HG02571 (cell line): Measurements from ENCODE around the gene GRM8.

Experiments
- ATAC-seq: cut with Tn5 transposase; IDR thresholded peaks from one replicate; pipeline ENCODE4 v1.9.1; 2021; ENCODE audit warnings: mild to moderate bottlenecking, moderate library complexity; ENCODE audit not compliant: unreplicated experiment

Gene GRM8

DNA sequence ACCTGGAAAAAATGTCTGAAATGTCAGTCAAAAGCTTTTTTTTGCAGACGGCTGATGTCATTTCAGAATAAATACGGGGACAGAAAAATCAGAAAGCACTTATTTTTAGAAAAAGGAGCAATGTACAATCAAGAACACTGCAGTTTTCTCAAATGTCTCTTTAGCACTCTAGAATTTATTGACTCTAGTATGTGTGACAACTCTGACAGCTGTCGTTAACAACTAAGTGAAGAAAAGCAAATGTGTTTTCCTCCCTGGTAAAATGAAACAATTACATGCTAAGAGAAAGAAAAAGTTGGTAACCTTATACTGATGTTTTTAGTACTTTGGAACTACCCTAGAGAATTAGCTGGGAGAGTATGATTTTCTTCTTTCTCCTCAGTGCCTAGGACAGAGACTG is 497.4 kb downstream of the GRM8 start:
- no peak for ATAC-seq

DNA sequence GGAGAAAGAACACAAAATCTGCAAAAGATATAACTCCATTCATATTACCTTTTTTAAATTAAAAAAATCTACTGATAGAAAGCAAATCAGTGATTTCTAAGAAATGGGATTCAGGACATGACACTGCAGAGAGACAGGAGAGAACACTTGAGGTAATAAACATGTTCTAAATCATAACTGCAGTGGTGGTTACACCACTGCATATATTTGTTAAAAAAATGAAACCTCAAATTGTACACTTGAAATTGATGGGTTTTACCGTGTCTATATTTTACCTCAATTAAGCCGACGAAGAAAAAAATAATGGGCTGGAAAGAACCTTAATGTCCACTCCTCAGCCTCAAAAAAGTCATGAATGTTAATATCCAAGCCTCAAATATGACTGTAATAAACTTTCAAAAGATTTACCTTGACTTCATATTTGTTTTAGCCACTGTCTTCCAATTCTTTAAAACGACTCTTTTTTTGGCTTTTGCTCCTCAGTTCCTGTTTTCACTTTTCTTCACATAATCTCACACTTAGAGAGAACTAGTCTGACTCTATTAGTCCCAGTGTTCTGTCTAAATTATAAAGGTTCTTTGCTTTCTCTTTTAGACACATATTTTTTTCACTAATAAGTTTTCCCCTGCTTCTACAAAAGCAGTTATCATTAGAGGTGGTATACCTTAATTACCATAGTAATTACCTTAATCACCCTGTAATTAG is 502.4 kb downstream of the GRM8 start:
- ATAC-seq = no peak

DNA sequence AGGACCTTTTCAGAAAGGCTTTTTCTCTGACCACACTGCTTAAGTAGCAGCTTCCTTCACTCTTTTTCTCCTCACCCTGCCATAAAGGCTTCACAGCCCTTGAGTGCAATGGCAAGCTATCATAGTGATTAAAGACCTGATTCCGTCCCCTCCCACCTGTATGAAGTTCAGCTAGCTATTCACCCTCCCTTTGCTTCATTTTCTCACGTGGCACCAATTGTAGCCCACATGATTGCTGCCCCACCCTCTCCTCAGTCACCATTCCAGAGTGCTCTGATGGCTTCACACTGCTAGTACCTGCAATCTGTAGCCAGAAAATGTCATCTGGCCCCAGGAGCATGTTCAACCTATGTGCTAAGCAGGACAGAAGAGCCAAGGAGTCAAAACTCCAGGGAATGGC is 523.8 kb downstream of the GRM8 start:
- no peak for ATAC-seq

DNA sequence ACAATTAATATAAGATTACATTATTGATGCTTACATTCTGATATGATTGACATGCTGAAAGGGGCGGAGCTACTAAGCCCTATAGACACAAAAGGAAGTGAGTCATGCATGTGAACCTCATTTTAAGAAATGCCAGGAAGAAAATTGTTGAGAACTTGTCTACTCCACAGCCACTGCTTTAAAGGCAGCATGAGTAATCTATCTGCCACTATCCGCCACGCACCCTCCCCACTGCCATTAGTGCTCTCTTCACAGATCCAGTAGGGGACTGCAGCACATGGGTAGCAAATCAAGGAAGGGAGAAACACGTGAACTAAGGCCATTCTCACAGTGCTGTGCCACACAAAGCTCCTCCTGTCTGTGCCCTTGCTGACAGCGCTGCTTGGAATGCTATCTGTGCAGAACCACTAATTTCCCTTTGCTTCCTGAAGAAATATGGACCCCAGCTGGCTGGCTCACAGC is 524.8 kb downstream of the GRM8 start:
- ATAC-seq = no peak

DNA sequence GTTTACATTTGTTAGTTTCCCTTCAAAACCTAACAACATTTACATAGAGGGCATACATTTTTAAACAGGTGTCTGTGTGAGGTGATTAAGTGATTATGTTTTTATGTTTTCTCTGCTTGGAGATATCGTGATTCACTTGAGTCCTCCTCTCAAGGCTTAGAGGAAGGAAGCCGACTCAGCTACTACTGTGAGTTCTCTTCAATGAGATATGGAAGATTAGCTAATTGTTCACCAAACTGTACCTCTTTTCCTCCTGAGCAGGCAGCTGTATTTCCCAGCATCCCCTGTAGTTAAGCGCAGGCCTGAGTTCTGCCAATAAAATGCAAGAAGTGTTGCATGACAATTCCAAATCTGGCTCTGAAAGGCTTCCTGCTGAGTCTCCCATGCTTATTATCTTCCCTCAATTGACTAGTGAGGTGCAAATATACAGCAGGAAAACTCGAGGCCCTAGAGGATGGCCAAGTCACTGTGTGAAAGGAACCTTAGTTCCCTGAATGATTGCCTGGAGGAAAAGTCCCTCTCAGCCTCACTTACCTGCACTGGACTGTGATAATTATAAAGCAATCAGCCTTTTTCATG is 528.7 kb downstream of the GRM8 start:
- no peak for ATAC-seq

DNA sequence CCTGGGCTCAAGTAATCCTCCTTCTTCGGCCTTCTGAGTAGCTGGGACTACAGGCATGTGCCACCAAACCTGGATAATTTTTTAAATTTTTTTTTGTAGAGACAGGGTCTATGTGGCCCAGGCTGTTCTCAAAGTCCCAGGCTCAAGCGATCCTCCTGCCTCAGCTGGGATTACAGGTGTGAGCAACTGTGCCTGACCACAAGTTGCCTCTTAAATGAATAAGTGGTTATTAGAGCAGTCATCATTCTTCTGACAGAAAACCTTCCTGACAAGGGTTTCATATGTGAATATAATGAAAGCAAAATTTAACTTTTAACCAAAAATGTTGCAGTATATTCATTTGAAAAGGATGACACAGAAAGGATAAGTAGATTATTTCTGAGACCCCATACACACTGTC is 532.5 kb downstream of the GRM8 start:
- peak; percentile 87 for ATAC-seq

DNA sequence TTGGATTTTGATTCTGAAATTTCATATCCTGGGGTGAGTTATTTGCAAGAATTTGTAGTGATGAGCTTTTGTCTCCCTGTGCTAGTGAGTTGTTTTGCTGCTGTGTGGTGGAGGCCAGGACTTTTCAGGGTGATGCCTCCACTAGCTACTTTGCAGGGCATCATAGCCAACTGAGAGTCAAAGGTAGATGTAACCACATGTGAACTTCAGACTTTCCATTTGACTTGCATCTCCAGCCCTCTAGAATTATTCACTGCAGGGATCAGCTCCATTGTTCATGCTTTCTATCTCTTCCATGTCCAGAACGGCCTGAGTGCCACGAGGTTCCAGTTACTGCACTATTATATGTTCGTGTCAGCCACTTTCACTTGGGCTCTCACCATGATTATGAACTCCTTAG is 534.3 kb downstream of the GRM8 start:
- no peak for ATAC-seq

DNA sequence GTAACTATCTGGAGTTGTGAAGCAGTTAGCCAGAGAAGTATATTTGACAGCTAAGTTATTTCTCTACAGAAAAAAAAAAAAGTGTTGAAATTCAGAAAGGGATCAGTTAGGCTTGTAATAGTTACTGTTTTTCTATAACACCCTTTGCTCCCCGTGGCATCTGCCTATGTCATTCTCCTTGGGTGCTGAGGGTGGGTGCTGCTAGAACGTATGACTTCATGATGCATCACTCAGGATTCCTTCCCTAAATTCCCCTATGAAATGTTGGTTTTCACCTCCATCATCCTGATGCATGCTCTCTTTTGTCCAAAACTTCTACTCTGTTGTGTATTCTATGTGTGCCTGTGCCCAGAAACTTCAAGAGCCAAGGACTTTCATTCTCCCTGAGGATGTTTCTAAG is 536.4 kb downstream of the GRM8 start:
- no peak for ATAC-seq

DNA sequence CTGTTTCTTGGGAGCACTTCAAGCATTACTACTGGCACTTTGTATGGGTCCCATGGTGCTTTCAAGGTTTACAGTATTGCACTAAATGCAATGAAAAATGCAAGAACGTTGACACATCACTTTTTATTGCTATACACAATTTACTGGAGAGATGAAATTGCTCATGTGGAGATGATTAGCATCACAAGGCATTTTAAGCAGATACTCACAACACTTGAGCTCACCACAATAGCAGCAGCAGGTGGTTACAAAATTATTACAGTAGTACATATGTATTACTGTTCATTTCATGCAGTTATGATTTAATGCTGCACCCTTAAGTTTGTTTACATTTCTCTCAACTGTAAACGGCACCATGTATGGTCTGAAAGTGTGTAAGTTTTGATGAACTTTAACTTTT is 537.7 kb downstream of the GRM8 start:
- no peak for ATAC-seq

DNA sequence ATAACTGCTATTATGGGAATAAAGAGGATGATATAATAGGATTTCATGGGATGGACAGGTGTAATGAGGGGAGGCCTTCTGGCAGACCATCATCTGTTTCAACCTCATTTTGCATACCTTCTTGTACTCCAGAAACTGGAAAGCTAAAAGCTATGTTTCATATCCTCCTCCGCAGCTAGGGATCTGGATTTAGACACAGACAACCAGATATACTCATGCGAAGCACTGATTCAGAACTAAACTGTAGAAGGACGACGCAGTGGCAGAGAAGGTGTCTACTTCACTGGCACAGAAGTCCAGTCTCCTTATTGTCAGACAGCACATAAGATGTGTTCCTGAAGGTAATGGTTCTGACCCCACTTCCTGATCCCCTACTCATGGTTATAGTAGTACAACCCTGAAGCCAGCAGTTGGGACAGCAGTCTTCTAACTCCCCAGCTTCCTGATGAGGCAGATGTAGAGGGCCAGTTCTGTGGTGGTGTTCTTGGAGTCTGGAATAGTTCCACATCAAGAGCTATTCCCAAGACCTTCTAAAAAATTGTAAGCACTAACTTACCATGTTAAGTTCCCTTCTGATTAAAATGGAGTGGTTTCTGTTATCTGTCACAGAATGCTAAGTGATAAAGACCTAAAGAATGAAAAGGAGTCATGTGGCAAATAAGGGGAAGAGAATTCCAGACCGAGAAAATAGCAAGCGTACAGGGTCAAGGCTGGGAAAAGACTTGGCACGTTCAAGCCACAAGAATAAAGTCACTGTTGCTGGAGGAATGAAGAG is 550.3 kb downstream of the GRM8 start:
- ATAC-seq = peak; percentile 58

DNA sequence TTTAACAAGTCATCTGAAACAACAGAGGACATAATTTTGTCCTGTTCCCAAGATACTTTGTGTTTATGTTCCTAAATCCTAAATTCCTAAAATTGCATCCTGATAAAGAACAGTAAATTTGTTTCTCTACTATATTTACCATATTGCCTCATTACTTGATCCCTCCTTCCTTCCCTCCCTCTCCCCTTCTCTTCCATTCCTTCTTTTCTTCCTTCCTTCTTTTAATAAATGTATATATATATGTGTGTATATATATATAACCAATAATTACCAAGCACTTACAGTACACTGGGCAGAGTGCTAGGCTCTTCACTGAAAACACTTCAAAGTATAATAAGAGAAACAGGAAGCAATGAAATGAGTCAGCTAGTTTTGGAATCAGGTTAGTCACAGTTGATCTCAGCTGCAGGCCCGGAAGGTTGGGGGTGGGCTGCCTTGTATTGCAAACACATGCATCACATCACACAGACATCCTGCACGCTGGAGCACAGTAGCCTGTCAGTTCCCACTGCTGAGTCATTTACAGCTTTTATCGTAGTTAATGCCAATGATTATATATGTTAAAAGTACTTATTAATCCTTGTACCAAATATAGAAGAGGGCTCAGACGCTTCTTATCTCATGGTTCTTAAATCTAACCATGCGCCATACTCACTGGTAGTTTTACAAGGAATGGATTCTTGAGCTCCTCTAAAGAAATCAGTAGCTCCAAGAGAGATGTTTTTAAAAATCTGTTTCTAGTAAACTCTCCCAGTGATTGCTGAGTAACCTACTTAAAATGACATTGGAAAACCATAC is 551.7 kb downstream of the GRM8 start:
- peak; percentile 76 for ATAC-seq

DNA sequence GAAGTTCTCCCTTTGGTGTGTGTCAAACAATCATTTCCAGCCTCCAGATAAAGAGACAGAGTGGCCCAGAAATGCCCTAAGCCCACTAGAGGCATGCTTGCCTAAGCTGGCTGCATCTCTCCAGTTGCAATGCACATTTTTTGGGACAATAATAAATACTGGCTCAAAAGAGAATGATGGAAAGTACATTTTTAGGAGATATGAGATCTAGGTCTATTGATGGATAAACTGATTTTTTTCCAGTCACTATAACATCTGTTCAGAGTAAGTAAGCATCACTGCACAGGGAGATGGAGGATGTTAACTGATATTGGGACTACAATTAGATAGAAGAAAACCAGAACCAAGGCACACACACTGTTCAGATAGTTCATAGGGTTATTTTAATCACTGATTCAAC is 553.0 kb downstream of the GRM8 start:
- no peak for ATAC-seq

DNA sequence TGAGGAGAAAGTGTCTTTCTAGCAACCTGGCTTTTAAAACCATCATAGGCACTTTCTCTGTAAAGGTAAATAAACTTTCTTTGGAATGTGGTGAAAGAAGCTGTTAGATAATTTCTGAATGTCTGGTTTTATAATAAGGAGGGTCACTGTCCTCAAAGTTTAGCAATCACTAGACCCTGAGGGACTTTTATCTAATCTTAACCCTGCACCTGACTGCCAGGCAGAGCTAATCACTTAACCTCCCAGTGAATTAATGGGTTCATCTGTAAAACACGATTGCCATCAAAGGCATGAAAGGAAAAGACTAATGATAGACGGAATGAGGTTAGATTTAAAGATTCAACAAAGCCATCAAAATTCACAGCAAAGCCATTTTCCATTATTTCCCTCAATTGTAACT is 553.8 kb downstream of the GRM8 start:
- no peak for ATAC-seq

DNA sequence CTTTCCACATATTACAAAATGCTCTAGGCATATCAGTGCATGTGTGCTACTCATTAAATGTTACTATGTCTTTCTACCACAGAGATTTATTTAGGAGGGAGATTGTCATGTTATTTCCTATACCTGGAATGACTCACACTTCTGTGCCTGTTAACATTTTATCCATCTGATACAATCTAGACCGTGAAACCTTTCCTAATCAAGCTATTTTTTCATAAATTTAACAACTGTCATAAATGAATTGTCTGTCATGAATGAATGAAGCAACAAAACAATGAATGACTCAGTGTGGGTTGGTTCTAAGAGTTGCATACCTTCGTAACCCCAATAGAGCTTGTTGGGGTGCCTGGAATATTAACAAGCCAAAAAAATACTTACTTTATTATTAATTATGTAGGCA is 554.3 kb downstream of the GRM8 start:
- no peak for ATAC-seq

DNA sequence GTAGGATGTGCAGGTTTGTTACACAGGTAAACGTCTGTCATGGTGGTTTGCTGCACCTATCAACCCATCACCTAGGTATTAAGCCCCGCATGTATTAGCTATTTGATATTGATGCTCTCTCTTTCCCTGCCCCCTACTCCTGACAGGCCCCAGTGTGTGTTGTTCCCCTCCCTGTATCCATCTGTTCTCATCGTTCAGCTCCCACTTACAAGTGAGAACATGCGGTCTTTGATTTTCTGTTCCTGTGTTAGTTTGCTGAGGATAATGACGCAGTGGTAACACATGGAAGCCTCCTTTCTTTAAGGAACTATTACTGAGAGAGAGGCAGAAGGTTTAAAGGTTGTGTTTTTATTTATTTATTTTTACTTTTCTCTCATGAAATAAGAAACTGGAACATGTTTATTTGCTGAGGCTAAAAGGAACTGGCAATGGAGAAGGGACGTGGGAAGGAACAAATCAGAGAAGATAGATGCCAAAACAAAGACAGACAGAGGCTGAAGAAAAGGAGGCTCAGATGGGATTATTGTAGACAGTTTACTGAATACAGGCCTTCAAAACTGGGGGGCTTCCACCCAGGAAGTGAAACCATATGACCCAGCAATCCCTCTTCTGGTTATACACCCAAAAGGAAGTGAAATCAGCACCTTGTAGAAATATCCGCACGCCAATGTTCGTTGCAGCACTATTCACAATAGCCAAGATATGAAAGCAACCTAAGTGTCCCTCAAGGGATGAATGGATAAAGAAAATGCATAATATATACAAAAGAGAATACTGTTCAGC is 556.3 kb downstream of the GRM8 start:
- peak; percentile 40 for ATAC-seq

DNA sequence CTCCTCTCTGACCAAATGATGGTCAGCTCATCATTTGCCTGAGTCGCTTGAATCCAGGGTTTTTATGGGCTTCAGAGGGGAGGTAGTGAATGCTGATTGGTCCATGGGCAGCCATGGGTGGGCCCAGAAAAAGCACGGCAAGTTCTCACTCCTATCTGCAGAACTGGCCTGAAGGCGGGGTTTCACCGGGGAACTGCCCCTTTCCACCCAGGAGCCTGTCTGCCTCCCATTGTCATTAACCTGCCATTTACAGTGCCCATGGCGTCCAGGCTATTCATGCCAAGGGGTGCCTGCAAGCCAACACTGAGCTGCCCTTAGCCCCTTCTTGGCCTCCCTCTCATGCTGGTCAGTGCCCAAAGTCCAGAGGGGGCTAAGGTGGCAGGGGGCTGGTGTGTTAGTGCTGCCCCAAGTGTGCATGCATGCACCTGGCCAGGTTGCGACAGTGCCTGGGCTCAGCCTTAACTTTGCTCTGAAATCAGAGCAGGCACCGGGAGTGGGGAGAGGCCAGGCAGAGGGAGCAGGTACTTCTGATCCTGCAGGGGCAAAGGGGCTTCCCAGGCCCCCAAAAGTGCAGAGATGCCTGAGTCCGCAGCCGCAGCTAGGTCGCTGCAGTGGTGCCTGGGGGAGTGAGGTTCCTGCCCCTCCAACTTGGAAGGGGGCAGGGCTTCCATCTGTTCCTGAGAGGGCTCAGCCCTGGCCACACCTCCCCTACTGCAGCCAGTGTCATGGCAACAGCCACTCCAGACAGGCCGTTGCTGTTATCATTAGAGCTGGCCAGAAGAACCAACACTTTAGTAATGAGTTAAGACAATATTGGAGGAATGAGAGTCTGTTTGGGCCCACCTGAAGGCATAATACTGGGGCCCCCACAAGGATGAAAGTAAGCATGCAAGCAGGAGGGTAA is 561.6 kb downstream of the GRM8 start:
- ATAC-seq = no peak

DNA sequence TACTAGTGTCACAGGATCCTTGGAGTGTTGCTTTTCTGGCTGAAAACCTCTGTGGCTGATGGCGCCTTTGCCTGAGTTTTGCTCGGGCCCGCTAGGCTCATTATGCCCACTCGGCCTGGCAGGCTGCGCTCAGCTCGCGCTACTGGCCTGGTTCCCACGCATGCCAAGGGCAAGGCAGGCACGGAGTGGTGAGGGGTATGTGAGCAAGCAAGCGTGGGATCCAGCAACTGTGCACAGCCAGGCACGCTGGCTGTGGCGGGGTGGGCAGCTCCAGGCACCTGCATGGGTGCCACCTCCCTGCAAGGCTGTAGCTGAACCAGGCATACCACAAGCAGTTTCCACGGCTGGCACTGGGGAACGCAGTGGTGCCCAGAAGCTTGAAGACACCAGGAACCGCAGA is 562.6 kb downstream of the GRM8 start:
- ATAC-seq = no peak

DNA sequence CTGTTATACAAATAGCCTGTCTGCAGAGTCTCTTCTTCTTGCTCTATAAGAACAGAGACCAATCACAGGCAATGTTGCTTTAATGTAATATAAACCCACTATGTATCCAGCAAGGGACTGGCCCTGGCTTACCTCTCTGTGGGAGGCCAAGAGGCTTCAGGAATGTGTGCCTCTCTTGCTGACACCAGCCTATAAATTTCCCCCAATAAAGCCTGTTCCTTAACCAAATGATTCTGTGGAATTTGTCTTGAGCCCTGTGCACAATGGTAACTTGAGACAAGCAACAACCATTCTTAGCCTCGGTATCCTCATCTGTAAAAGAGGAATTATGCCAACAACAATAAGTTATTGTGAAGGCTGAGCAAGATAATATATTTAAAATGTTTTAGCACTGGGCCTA is 563.7 kb downstream of the GRM8 start:
- ATAC-seq = no peak

DNA sequence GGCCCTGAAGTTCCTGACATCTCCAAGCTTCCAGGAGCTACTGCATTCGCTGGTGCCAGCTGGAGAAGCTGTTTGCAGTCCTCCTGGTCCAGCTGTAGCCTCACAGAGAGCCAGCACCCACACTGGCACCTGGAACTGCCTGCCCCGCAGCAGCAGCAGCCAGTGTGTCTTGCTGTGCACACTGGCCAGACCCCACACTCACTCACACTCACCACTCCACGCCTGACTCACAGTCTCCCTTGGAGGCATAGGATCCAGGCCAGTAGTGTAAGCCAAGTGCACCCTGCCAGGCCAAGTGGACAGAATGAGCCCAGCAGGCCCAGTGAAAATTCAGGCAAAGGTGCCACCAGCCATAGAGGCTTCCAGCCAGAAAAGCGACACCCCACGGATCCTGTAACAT is 566.3 kb downstream of the GRM8 start:
- no peak for ATAC-seq

DNA sequence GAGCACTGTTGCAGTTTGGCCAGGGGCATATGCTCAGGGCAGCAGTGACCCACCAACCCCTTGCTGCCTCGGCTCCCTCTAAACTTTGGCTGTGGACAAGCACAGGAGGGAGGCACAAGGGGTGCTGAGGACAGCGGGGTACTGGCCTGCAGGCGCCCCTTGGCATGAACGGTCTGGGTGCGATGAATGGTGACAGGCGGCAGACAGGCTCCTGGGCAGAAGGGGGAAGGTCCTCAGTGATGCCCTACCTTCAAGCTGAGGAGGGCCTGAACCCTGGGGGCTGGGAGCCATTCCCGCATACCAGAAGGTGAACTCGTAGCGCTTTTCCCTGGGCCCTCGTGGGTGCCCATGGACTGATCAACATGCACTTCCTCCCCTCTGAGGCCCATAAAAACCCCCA is 567.1 kb downstream of the GRM8 start:
- ATAC-seq = no peak
